LNCaP clone FGC (cell line): ENCODE results near the gene DEF6.
"Not testable (repeated sequence)": the region's sequence is repeated elsewhere in the genome, so short reads cannot be mapped to it uniquely, and the experiment has no call there.

Experiments used
- DNase-seq: peaks from one replicate; pipeline ENCODE4 v3.0.0-alpha.2; 2011; ENCODE audit warnings: low read depth
- H3K4me3 ChIP-seq: 2 replicates; pipeline ENCODE4 v1.5.1; 2011; ENCODE audit warnings: mild to moderate bottlenecking, low read depth, low read length, control low read depth
- CTCF ChIP-seq: IDR thresholded peaks from 2 replicates; pipeline ENCODE4 v1.5.1; 2012; ENCODE audit warnings: mild to moderate bottlenecking; ENCODE audit not compliant: control insufficient read depth, insufficient read depth; ENCODE audit errors: extremely low read depth

The DEF6 gene

GRCh38 chr6:35300848-35301247, 3.2 kb downstream of the DEF6 start:
- DNase-seq = no peak
- H3K4me3 ChIP-seq = no peak overlapping the region
- TF ChIP-seq CTCF = no peak

- TF ChIP-seq CTCF = no peak
- DNase-seq = no peak
- no peak overlapping the region for H3K4me3 ChIP-seq
Measured at GRCh38 chr6:35302604-35303241, 5.1 kb downstream of the DEF6 start.

GRCh38 chr6:35304299-35304698, 6.7 kb downstream of the DEF6 start:
- no peak overlapping the region for H3K4me3 ChIP-seq
- no peak for DNase-seq
- TF ChIP-seq CTCF = no peak

GRCh38 chr6:35305117-35305516, 7.5 kb downstream of the DEF6 start:
- H3K4me3 ChIP-seq = no peak overlapping the region
- no peak for DNase-seq
- TF ChIP-seq CTCF = no peak

GRCh38 chr6:35307138-35307537, 9.5 kb downstream of the DEF6 start:
- DNase-seq, H3K4me3 ChIP-seq: not testable (repeated sequence)

- H3K4me3 ChIP-seq, DNase-seq: not testable (repeated sequence)
Measured at GRCh38 chr6:35308543-35308942, 10.9 kb downstream of the DEF6 start.

GRCh38 chr6:35309611-35310264, 12.1 kb downstream of the DEF6 start:
- no peak for TF ChIP-seq CTCF
- DNase-seq = no peak
- H3K4me3 ChIP-seq = no peak overlapping the region

- H3K4me3 ChIP-seq = no peak overlapping the region
- no peak for TF ChIP-seq CTCF
- DNase-seq = no peak
Measured at GRCh38 chr6:35310265-35310831, 12.7 kb downstream of the DEF6 start.
